ENCODE data around the gene GALNT13. TPM values are rescaled to one million over a fixed set of nuclear protein-coding genes. Genes with fewer than 3 reads are reported as not detected.

Gene GALNT13
- total RNA-seq, 2 experiments from 2014 or later: 0.32 to 0.60 TPM

DNA sequence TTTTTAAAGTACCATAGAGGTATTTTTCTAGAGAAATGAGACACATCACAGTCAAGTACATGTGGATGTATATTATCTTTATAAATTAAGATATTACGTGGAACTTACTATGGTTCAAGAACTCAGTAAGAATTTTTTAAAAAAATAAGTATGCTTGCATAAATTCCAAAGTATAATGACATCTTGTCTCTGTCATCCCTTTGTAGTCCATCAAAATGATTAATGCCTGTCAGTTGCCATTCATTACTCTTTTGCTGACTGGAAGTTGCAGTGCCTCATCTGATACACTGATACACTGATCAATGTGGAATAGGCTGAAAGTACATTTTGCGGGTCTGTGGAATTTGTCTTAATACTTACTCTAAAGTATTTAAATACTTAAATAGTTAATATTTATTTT lies 177.2 kb downstream of the GALNT13 start:
- ATAC-seq (no peak), DNase-seq (no peak)
- intact Hi-C loops (cut with micrococcal nuclease): no loop called here
- Mint-ChIP-seq H3K27me3 (no peaks in the 10 kb centered on the region), H3K4me3 (no peak overlapping the region), H3K9me3 (peaks cover 3% of the 10 kb centered on the region), H3K36me3 (ENCODE audit: low read depth) (no peaks in the 10 kb centered on the region), H3K4me1 (ENCODE audit: low read depth) (no peaks in the 10 kb centered on the region), H3K27ac (no peak overlapping the region)
- TF ChIP-seq, protein P1, sequence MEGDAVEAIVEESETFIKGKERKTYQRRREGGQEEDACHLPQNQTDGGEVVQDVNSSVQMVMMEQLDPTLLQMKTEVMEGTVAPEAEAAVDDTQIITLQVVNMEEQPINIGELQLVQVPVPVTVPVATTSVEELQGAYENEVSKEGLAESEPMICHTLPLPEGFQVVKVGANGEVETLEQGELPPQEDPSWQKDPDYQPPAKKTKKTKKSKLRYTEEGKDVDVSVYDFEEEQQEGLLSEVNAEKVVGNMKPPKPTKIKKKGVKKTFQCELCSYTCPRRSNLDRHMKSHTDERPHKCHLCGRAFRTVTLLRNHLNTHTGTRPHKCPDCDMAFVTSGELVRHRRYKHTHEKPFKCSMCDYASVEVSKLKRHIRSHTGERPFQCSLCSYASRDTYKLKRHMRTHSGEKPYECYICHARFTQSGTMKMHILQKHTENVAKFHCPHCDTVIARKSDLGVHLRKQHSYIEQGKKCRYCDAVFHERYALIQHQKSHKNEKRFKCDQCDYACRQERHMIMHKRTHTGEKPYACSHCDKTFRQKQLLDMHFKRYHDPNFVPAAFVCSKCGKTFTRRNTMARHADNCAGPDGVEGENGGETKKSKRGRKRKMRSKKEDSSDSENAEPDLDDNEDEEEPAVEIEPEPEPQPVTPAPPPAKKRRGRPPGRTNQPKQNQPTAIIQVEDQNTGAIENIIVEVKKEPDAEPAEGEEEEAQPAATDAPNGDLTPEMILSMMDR (IDR thresholded peaks at IDR 0.05): no peak
- ChIA-PET POLR2A (no interaction called here), CTCF (no interaction called here)

DNA sequence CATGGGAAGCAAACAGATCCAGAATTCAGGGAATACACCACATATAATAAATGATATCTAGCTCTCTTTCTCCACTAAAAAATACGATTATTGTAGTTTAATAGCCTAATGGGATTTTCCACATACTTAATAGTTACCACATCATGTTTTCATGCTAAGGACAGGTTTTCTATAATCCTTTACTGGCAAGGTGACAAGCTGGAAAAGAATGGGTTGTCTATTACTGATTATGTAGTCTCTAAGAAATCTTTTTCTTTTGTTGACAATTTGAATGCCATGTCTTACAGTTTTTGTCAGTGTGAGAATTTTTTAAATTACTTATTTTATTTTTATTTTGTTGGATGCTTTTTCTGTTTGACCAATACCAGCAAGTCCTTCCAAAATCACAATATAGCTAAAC lies 177.8 kb downstream of the GALNT13 start:
- no peak for DNase-seq
- Mint-ChIP-seq H3K9me3 (peaks cover 3% of the 10 kb centered on the region), H3K36me3 (ENCODE audit: low read depth) (no peaks in the 10 kb centered on the region), H3K27me3 (no peaks in the 10 kb centered on the region), H3K4me1 (ENCODE audit: low read depth) (no peaks in the 10 kb centered on the region), H3K4me3 (no peak overlapping the region), H3K27ac (no peak overlapping the region)
- no peak for ATAC-seq
- ChIA-PET POLR2A (no interaction called here), CTCF (no interaction called here)
- intact Hi-C loops (cut with micrococcal nuclease): no loop called here
- TF ChIP-seq, protein P1 (IDR thresholded peaks at IDR 0.05): no peak

DNA sequence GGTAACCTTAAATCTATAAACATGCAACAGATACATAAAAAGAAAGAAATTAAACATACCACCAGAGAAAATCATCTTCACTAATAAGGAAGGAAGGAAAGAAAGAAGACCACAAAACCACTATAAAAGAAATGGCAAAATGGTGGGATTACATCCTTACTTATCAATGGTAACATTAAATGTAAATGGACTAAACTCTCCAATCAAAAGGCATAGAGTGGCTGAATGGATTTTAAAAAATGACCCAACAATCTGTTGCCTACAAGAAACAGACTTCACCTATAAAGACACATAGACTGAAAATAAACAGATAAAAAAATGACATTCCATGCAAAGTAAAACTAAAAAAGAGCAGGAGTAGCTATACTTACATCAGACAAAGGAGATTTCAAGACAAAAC lies 195.4 kb downstream of the GALNT13 start:
- Mint-ChIP-seq H3K4me1 (ENCODE audit: low read depth) (no peaks in the 10 kb centered on the region), H3K27me3 (no peaks in the 10 kb centered on the region), H3K27ac (no peak overlapping the region), H3K4me3 (no peak overlapping the region), H3K36me3 (ENCODE audit: low read depth) (no peaks in the 10 kb centered on the region), H3K9me3 (peaks cover 16% of the 10 kb centered on the region)
- POLR2A ChIA-PET: no interaction called here
- intact Hi-C loops (cut with micrococcal nuclease): no loop called here
- TF ChIP-seq, protein P1 (IDR thresholded peaks at IDR 0.05): no peak
- CTCF ChIA-PET: no interaction called here
- DNase-seq: no peak
- no peak for ATAC-seq

DNA sequence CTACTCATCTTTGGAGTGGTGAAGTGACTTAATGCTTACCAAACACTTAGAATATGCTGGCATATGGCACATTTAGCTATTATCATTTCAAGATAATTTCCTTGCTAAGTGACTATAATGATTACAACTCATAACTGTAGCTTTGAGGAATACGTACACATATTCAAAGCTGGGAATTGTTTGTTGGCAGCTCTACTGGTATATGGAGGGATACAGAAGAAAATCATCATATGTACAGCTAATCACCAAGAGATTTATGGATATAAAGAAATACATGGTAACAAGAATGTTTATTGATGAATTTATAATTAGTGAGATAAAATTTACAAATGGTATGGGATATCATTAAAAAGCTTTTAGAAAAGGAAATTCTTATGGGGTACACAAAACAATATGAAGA lies 207.2 kb downstream of the GALNT13 start:
- DNase-seq: no peak
- ATAC-seq: no peak
- no peaks in the 10 kb centered on the region for H3K4me1 Mint-ChIP-seq (ENCODE audit: low read depth)
- no peak overlapping the region for H3K27ac Mint-ChIP-seq
- no peak overlapping the region for H3K4me3 Mint-ChIP-seq
- H3K9me3 Mint-ChIP-seq: peaks cover 4% of the 10 kb centered on the region
- no peaks in the 10 kb centered on the region for H3K36me3 Mint-ChIP-seq (ENCODE audit: low read depth)
- TF ChIP-seq, protein P1 (IDR thresholded peaks at IDR 0.05): no peak
- POLR2A ChIA-PET: no interaction called here
- no peaks in the 10 kb centered on the region for H3K27me3 Mint-ChIP-seq
- intact Hi-C loops (cut with micrococcal nuclease): no loop called here
- CTCF ChIA-PET: no interaction called here

DNA sequence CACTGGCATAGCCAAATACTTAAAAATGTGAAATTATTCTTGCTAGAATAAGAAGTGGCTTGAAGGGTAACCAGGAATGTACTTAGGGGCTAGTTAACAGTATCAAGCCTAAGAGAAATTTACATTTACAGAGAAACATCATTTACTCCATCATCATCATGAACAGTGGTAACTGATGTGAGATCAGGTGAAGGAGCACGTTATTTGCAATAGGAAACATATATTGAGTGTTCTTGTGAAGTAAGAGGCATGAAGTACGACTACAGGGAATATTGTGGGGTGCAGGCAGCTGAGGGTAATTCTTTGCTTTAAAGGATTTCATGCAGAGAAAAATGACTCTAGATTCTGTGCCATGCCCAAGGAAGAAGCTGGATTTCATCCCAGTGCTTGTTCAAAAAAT lies 220.8 kb downstream of the GALNT13 start:
- DNase-seq: no peak
- Mint-ChIP-seq H3K4me1 (ENCODE audit: low read depth) (no peaks in the 10 kb centered on the region), H3K9me3 (peaks cover 10% of the 10 kb centered on the region), H3K27me3 (no peaks in the 10 kb centered on the region), H3K36me3 (ENCODE audit: low read depth) (no peaks in the 10 kb centered on the region), H3K4me3 (no peak overlapping the region), H3K27ac (no peak overlapping the region)
- POLR2A ChIA-PET: no interaction called here
- CTCF ChIA-PET: no interaction called here
- TF ChIP-seq, protein P1 (IDR thresholded peaks at IDR 0.05): no peak
- ATAC-seq: no peak
- intact Hi-C loops (cut with micrococcal nuclease): no loop called here
